HEK293 (cell line): ENCODE data around the gene PLCB1.

ENCODE experiments used
- CTCF ChIP-seq: fragments of 450-650 bp; formaldehyde crosslinking; IDR thresholded peaks from 2 replicates; pipeline ENCODE4 v1.5.1; 2016; ENCODE audit warnings: missing biosample characterization, missing genetic modification characterization
- KLF8 ChIP-seq: fragments of 450-650 bp; formaldehyde crosslinking; IDR thresholded peaks from 2 replicates; pipeline ENCODE4 v1.5.1; 2016; ENCODE audit warnings: missing biosample characterization, missing genetic modification characterization
- PATZ1 ChIP-seq: fragments of 450-650 bp; formaldehyde crosslinking; IDR thresholded peaks from 2 replicates; pipeline ENCODE4 v1.5.1; 2016; ENCODE audit warnings: missing biosample characterization, missing genetic modification characterization
- TCF7L2 ChIP-seq: IDR thresholded peaks from 2 replicates; pipeline ENCODE4 v1.6.1; 2011; ENCODE audit warnings: low read depth, mild to moderate bottlenecking, inconsistent platforms, low read length, moderate library complexity, borderline replicate concordance
- ZFP41 ChIP-seq: fragments of 450-650 bp; formaldehyde crosslinking; IDR thresholded peaks from 2 replicates; pipeline ENCODE4 v1.5.1; 2016; ENCODE audit warnings: missing biosample characterization, missing genetic modification characterization, borderline replicate concordance
- ZNF138 ChIP-seq: fragments of 450-650 bp; formaldehyde crosslinking; IDR thresholded peaks from 2 replicates; pipeline ENCODE4 v1.5.1; 2016; ENCODE audit warnings: missing biosample characterization, missing genetic modification characterization, borderline replicate concordance
- ZNF223 ChIP-seq: fragments of 450-650 bp; formaldehyde crosslinking; IDR thresholded peaks from 2 replicates; pipeline ENCODE4 v1.5.1; 2016; ENCODE audit warnings: missing biosample characterization, missing genetic modification characterization
- ZNF23 ChIP-seq: fragments of 450-650 bp; formaldehyde crosslinking; IDR thresholded peaks from 2 replicates; pipeline ENCODE4 v1.5.1; 2016; ENCODE audit warnings: missing biosample characterization, missing genetic modification characterization, borderline replicate concordance
- ZNF274 ChIP-seq, 2 experiments: fragments of 200-500 bp in 1 of 2; fragments of 450-650 bp in 1 of 2; sonication (Bioruptor generic) in 1 of 2; formaldehyde crosslinking in 1 of 2; IDR thresholded peaks; 2 replicates each; pipeline versions ENCODE4 v1.5.1 to v1.6.1; 2014 to 2016; ENCODE audit warnings: borderline replicate concordance in 1 of 2, inconsistent platforms in 1 of 2, low read length in 1 of 2, missing biosample characterization in 1 of 2, missing genetic modification characterization in 1 of 2
- ZNF311 ChIP-seq: fragments of 450-650 bp; formaldehyde crosslinking; IDR thresholded peaks from 2 replicates; pipeline ENCODE4 v1.5.1; 2017; ENCODE audit warnings: missing biosample characterization, missing genetic modification characterization, borderline replicate concordance
- ZNF324 ChIP-seq: fragments of 450-650 bp; formaldehyde crosslinking; IDR thresholded peaks from 2 replicates; pipeline ENCODE4 v1.5.1; 2016; ENCODE audit warnings: missing biosample characterization, missing genetic modification characterization
- ZNF777 ChIP-seq: fragments of 450-650 bp; formaldehyde crosslinking; IDR thresholded peaks from 2 replicates; pipeline ENCODE4 v1.5.1; 2017; ENCODE audit warnings: missing biosample characterization, missing genetic modification characterization, borderline replicate concordance
- ZNF792 ChIP-seq: fragments of 450-650 bp; formaldehyde crosslinking; IDR thresholded peaks from 2 replicates; pipeline ENCODE4 v1.5.1; 2016; ENCODE audit warnings: missing biosample characterization, missing genetic modification characterization
- TF ChIP-seq, protein P1 (sequence below): sonication (generic); formaldehyde crosslinking; IDR thresholded peaks from 2 replicates; pipeline ENCODE4 v1.8.1; 2022; ENCODE audit warnings: mild to moderate bottlenecking, moderate library complexity, missing genetic modification reagents

- no peak for TF ChIP-seq PATZ1
- TF ChIP-seq KLF8 (tag by site-specific recombination): no peak
- TF ChIP-seq CTCF (tag by site-specific recombination): no peak
- TF ChIP-seq, protein P1, sequence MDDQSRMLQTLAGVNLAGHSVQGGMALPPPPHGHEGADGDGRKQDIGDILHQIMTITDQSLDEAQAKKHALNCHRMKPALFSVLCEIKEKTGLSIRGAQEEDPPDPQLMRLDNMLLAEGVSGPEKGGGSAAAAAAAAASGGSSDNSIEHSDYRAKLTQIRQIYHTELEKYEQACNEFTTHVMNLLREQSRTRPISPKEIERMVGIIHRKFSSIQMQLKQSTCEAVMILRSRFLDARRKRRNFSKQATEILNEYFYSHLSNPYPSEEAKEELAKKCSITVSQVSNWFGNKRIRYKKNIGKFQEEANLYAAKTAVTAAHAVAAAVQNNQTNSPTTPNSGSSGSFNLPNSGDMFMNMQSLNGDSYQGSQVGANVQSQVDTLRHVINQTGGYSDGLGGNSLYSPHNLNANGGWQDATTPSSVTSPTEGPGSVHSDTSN (CRISPR knock-in tag): no peak
- no peak for TF ChIP-seq ZNF311 (tag by site-specific recombination)
- no peak for TF ChIP-seq ZNF792 (tag by site-specific recombination)
- no peak for TF ChIP-seq ZNF324 (tag by site-specific recombination)
- TF ChIP-seq ZNF777 (tag by site-specific recombination): no peak
- no peak for TF ChIP-seq ZNF274 (IDR thresholded peaks at IDR 0.05; ENCODE audit: low read length)
- TF ChIP-seq ZNF274 (tag by site-specific recombination; IDR thresholded peaks at IDR 0.05; ENCODE audit: borderline replicate concordance): no peak
- TF ChIP-seq TCF7L2: no peak
- no peak for TF ChIP-seq ZNF23 (tag by site-specific recombination)
- TF ChIP-seq ZFP41 (tag by site-specific recombination): no peak
- TF ChIP-seq ZNF223 (tag by site-specific recombination): no peak
- no peak for TF ChIP-seq ZNF138 (tag by site-specific recombination)
These were observed 508.4 kb downstream of the PLCB1 start for GRCh38 chr20:8640461-8640860.
